Caco-2 (cell line): ENCODE measurements around the gene BTF3. TPM values are rescaled to one million over a fixed set of nuclear protein-coding genes. Genes with fewer than 3 reads are reported as not detected.
A peak's percentile ranks its signal among the peaks of the same experiment; 100 is the strongest.

Source experiments
- BruUV-seq: library from RNA; stranded (reverse); fragments of 400-500 nt; replicated peaks from 2 replicates; lab custom pipeline; 2021; lab: Mats Ljungman, UMichigan
- CTCF ChIA-PET: fragments of 300-600 bp; sonication (Branson Sonifier 250); formaldehyde crosslinking; loops from one replicate; lab custom pipeline; 2022; ENCODE audit warnings: antibody characterized with exemption; lab: Charles Lee
- POLR2A ChIA-PET: fragments of 300-600 bp; sonication (Branson Sonifier 250); formaldehyde crosslinking; loops from one replicate; lab custom pipeline; 2022; ENCODE audit warnings: antibody characterized with exemption; lab: Charles Lee
- DNase-seq, 2 experiments: peaks; one replicate each; pipeline versions ENCODE4 v3.0.0 to v3.0.0-alpha.2; 2020 to 2022
- H3K27me3 ChIP-seq: replicated peaks from 2 replicates; pipeline ENCODE4 v1.6.0; 2011; ENCODE audit warnings: low read length; ENCODE audit not compliant: control insufficient read depth, insufficient read depth
- H3K36me3 ChIP-seq: 2 replicates; pipeline ENCODE4 v1.5.1; 2011; ENCODE audit warnings: low read length; ENCODE audit not compliant: control insufficient read depth, insufficient read depth
- H3K4me1 ChIP-seq: fragments of 250-450 bp; sonication (Bioruptor Pico); 2 replicates; pipeline ENCODE4 v1.5.1; 2020; ENCODE audit warnings: mild to moderate bottlenecking
- H3K4me3 ChIP-seq: 2 replicates; pipeline ENCODE4 v1.5.1; 2011; ENCODE audit warnings: low read depth, mild to moderate bottlenecking, control low read depth, low read length
- H3K9me3 ChIP-seq: fragments of 250-450 bp; sonication (Bioruptor Pico); 2 replicates; pipeline ENCODE4 v1.5.1; 2020; ENCODE audit warnings: mild to moderate bottlenecking, moderate library complexity
- H3K27ac Mint-ChIP-seq: one replicate; pipeline ENCODE4 v1.8.0; 2022; ENCODE audit warnings: mixed read lengths; ENCODE audit not compliant: unreplicated experiment
- H3K27me3 Mint-ChIP-seq: one replicate; pipeline ENCODE4 v1.8.0; 2022; ENCODE audit warnings: mixed read lengths; ENCODE audit not compliant: insufficient read depth, unreplicated experiment
- H3K36me3 Mint-ChIP-seq: one replicate; pipeline ENCODE4 v1.8.0; 2022; ENCODE audit warnings: mild to moderate bottlenecking, mixed read lengths; ENCODE audit not compliant: insufficient read depth, unreplicated experiment
- H3K4me1 Mint-ChIP-seq: one replicate; pipeline ENCODE4 v1.8.0; 2022; ENCODE audit warnings: low read depth, mixed read lengths; ENCODE audit not compliant: unreplicated experiment
- H3K4me3 Mint-ChIP-seq: one replicate; pipeline ENCODE4 v1.8.0; 2022; ENCODE audit warnings: mild to moderate bottlenecking, moderate library complexity, mixed read lengths; ENCODE audit not compliant: unreplicated experiment
- H3K9me3 Mint-ChIP-seq: one replicate; pipeline ENCODE4 v1.8.0; 2022; ENCODE audit warnings: mixed read lengths; ENCODE audit not compliant: unreplicated experiment
- intact Hi-C: fragments of 100-400 bp; cut with micrococcal nuclease; formaldehyde crosslinking; loops from one replicate; pipeline ENCODE4 v1.10.0; 2022; ENCODE audit not compliant: unreplicated experiment
- total RNA-seq: library from RNA; stranded (reverse); gene quantifications from 2 replicates; pipeline ENCODE4 v1.2.3, GENCODE V29; 2022
- TF ChIP-seq, protein P1 (sequence below), 2 experiments: fragments of 200-600 bp in 1 of 2; IDR thresholded peaks; 1 replicate in 1 of 2; 2 replicates in 1 of 2; pipeline versions ENCODE4 v1.5.1 to v1.8.0; 2011 to 2022; ENCODE audit warnings: antibody characterized with exemption in 1 of 2, control low read depth in 1 of 2, inconsistent platforms in 1 of 2, low read depth in 1 of 2, low read length in 1 of 2, mild to moderate bottlenecking in 1 of 2, moderate library complexity in 1 of 2; ENCODE audit not compliant: insufficient read depth in 1 of 2, severe bottlenecking in 1 of 2, unreplicated experiment in 1 of 2

Gene BTF3
- total RNA-seq, 1 experiment from 2014 or later = 653 TPM

DNA sequence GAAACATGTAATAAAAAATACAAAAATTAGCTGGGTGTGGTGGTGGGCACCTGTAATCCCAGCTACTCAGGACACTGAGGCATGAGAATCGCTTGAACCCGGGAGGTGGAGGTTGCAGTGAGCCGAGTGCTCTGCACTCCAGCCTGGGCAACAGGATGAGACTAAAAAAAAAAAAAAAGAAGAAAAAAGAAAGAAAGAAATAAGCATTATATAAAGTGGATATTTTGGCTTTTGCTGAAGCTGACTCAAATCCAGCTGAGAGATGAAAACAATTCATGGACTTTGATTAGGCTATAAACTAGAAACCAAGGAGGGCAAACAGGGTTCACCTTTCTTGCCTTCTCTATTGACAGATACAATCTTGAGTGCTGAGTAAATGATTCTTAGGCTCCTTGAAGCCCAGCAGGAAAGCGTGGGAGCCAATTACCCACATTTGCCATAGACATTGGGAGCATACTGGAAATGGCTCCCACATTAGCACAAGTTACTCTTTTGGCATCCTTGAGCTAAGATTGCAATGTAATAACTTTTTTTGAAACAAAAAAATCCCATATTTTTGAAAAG lies 2.4 kb upstream of the BTF3 start:
- POLR2A ChIA-PET = interaction anchor here (0.5 kb wide), 1 partner anchor 1004 kb away, joined by 5 read pairs; no protein-coding TSS in a partner anchor
- intact Hi-C loops = no loop called here

DNA sequence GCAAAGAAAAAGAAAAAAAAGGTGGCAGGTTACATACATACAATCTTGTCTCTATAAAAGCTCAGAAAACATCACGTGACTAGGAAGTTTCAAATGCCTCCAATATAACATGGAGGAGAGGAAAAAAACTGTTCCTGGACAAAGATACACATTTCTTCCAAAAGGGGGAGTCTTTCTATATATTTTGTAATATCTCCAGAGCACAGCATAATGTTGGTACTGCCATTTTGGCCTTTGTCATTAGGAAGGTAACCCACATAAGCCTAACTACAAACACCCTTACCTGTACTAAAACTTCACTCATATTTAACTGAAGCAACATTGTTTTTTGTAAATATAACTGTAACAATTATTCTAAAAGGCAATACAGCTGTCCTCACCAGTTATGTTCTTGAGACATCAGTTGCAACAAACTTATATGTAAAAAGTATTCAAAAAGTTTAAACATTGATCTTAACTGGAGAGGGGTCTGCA lies 1.2 kb upstream of the BTF3 start:
- Mint-ChIP-seq H3K4me1 (peaks cover 15% of the 10 kb centered on the region), H3K4me3 (peak overlapping the region; percentile 92), H3K27ac (no peak overlapping the region), H3K36me3 (peaks cover 43% of the 10 kb centered on the region), H3K9me3 (no peaks in the 10 kb centered on the region), H3K27me3 (no peaks in the 10 kb centered on the region)
- TF ChIP-seq, protein P1, sequence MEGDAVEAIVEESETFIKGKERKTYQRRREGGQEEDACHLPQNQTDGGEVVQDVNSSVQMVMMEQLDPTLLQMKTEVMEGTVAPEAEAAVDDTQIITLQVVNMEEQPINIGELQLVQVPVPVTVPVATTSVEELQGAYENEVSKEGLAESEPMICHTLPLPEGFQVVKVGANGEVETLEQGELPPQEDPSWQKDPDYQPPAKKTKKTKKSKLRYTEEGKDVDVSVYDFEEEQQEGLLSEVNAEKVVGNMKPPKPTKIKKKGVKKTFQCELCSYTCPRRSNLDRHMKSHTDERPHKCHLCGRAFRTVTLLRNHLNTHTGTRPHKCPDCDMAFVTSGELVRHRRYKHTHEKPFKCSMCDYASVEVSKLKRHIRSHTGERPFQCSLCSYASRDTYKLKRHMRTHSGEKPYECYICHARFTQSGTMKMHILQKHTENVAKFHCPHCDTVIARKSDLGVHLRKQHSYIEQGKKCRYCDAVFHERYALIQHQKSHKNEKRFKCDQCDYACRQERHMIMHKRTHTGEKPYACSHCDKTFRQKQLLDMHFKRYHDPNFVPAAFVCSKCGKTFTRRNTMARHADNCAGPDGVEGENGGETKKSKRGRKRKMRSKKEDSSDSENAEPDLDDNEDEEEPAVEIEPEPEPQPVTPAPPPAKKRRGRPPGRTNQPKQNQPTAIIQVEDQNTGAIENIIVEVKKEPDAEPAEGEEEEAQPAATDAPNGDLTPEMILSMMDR (IDR thresholded peaks at IDR 0.05; ENCODE audit: insufficient read depth in 1 of 2, low read depth in 1 of 2, low read length in 1 of 2, severe bottlenecking in 1 of 2, unreplicated experiment in 1 of 2) = peak; percentile 15 to 43
- intact Hi-C loops = loop anchor here (1.0 kb wide), 1 partner anchor 43 kb away; no protein-coding TSS in a partner anchor
- ChIA-PET POLR2A (no interaction called here), CTCF (interaction anchor here (1.7 kb wide), 1 partner anchor 46 kb away, joined by 6 read pairs; no protein-coding TSS in a partner anchor)
- no TSS peak for BruUV-seq
- Histone ChIP-seq H3K27me3 (no peaks in the 10 kb centered on the region), H3K4me3 (peak overlapping the region; percentile 71), H3K9me3 (no peaks in the 10 kb centered on the region), H3K4me1 (peaks cover 31% of the 10 kb centered on the region), H3K36me3 (peaks cover 2% of the 10 kb centered on the region; the same call in 1 of the 2 replicates)
- DNase-seq = peak in 1 of 2 experiments; percentile 64

More for the DNA sequence above, 2.4 kb upstream of the BTF3 start:
- peak; percentile 46 to 55 for DNase-seq
- CTCF ChIA-PET = interaction anchor here (0.6 to 1.7 kb wide), 3 partner anchors 36 to 102 kb away, joined by 3 to 6 read pairs (median 5); no protein-coding TSS in a partner anchor
- Mint-ChIP-seq H3K27me3 (no peaks in the 10 kb centered on the region), H3K4me1 (peaks cover 8% of the 10 kb centered on the region), H3K9me3 (no peaks in the 10 kb centered on the region), H3K4me3 (no peak overlapping the region), H3K27ac (no peak overlapping the region), H3K36me3 (peaks cover 32% of the 10 kb centered on the region)
- Histone ChIP-seq H3K4me1 (peaks cover 31% of the 10 kb centered on the region), H3K27me3 (no peaks in the 10 kb centered on the region), H3K36me3 (peaks cover 2% of the 10 kb centered on the region; the same call in 1 of the 2 replicates), H3K9me3 (no peaks in the 10 kb centered on the region), H3K4me3 (no peak overlapping the region)
- TF ChIP-seq, protein P1 (IDR thresholded peaks at IDR 0.05; ENCODE audit: insufficient read depth in 1 of 2, low read depth in 1 of 2, low read length in 1 of 2, severe bottlenecking in 1 of 2, unreplicated experiment in 1 of 2) = no peak
- BruUV-seq = no TSS peak

DNA sequence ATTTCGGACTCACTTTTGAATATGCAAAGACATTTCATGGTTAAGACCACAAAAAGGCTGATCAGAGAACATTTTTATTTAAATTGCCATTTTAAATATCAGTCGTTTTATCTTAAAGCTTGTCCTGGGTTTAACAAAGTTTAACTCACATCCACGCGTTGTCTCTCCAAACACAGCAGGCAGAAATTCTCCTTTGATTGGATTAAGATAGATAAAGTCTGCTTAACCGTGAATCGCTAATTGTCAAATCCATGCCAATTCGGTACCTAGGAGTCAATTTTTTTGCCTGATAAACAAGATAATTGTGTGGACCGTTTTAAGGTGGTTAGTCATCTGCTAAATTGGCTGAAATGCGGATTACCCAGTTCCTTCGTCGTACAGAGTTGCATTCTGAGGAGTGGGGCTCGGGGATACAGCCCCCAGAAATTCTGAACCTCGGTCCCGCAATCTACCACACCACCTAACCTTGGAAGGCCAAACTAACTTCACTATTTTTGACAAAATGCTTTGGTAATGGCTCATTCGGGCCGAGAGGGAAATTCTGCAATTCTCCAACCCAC lies 665 bp upstream of the BTF3 start:
- ChIA-PET POLR2A (interaction anchor here (1.6 kb wide), 1 partner anchor 10 kb away, joined by 4 read pairs; no protein-coding TSS in a partner anchor), CTCF (no interaction called here)
- H3K27ac Mint-ChIP-seq = peak overlapping the region; percentile 98
- H3K27me3 ChIP-seq = no peaks in the 10 kb centered on the region
- H3K36me3 Mint-ChIP-seq = peaks cover 49% of the 10 kb centered on the region
- TF ChIP-seq, protein P1 (IDR thresholded peaks at IDR 0.05; ENCODE audit: insufficient read depth in 1 of 2, low read depth in 1 of 2, low read length in 1 of 2, severe bottlenecking in 1 of 2, unreplicated experiment in 1 of 2) = no peak
- no peaks in the 10 kb centered on the region for H3K9me3 ChIP-seq
- H3K4me3 ChIP-seq = peak overlapping the region; percentile 71
- intact Hi-C loops = loop anchor here (1.0 kb wide), 1 partner anchor 43 kb away; no protein-coding TSS in a partner anchor
- peaks cover 2% of the 10 kb centered on the region; the same call in 1 of the 2 replicates for H3K36me3 ChIP-seq
- H3K27me3 Mint-ChIP-seq = no peaks in the 10 kb centered on the region
- peak overlapping the region; percentile 92 for H3K4me3 Mint-ChIP-seq
- BruUV-seq = TSS peak; percentile 85
- H3K9me3 Mint-ChIP-seq = no peaks in the 10 kb centered on the region
- DNase-seq = no peak
- H3K4me1 ChIP-seq = peaks cover 31% of the 10 kb centered on the region
- H3K4me1 Mint-ChIP-seq = peaks cover 15% of the 10 kb centered on the region
